HepG2 (cell line): ENCODE data around the gene COX10. TPM values are rescaled to one million over a fixed set of nuclear protein-coding genes. Genes with fewer than 3 reads are reported as not detected.

Experiments
- AHDC1 ChIP-seq: sonication (generic); formaldehyde crosslinking; IDR thresholded peaks from 2 replicates; pipeline ENCODE4 v1.5.1; 2020; ENCODE audit warnings: mild to moderate bottlenecking, missing genetic modification reagents, borderline replicate concordance
- BORCS8-MEF2B ChIP-seq: sonication (generic); formaldehyde crosslinking; IDR thresholded peaks from 2 replicates; pipeline ENCODE4 v1.8.0; 2022; ENCODE audit warnings: mild to moderate bottlenecking, missing genetic modification reagents
- FOXA3 ChIP-seq: IDR thresholded peaks from 2 replicates; pipeline ENCODE4 v1.6.1; 2016; ENCODE audit warnings: missing genetic modification reagents, missing compliant biosample characterization
- HDAC6 ChIP-seq: fragments of 200-600 bp; sonication (generic); IDR thresholded peaks from 2 replicates; pipeline ENCODE4 v1.7.0; 2017; ENCODE audit warnings: mild to moderate bottlenecking, antibody characterized with exemption, low read length, low read depth
- HOXA9 ChIP-seq: sonication (generic); formaldehyde crosslinking; IDR thresholded peaks from 2 replicates; pipeline ENCODE4 v1.8.1; 2022; ENCODE audit warnings: missing genetic modification reagents, mild to moderate bottlenecking, moderate library complexity, borderline replicate concordance
- KLF12 ChIP-seq: sonication (generic); formaldehyde crosslinking; IDR thresholded peaks from 2 replicates; pipeline ENCODE4 v1.4.0; 2020; ENCODE audit warnings: missing genetic modification reagents, borderline replicate concordance
- MAFK ChIP-seq, 2 experiments: IDR thresholded peaks in 1 of 2; conservative IDR thresholded peaks in 1 of 2; 2 replicates each; pipeline ENCODE4 v1.6.1; 2011; ENCODE audit warnings: improper control_type of control experiment in 2 of 2, low read length in 2 of 2
- MXD4 ChIP-seq: IDR thresholded peaks from 2 replicates; pipeline ENCODE4 v1.6.1; 2016; ENCODE audit warnings: mild to moderate bottlenecking, missing biosample characterization, missing genetic modification reagents
- MZF1 ChIP-seq: sonication (generic); formaldehyde crosslinking; IDR thresholded peaks from 2 replicates; pipeline ENCODE4 v1.8.1; 2023; ENCODE audit warnings: mild to moderate bottlenecking, missing genetic modification reagents, borderline replicate concordance
- NCOR1 ChIP-seq: fragments of 200-600 bp; sonication (generic); IDR thresholded peaks from 2 replicates; pipeline ENCODE4 v1.7.0; 2017; ENCODE audit warnings: antibody characterized with exemption, low read length, borderline replicate concordance
- NONO ChIP-seq, 2 experiments: fragments of 450-650 bp in 1 of 2; sonication (generic) in 1 of 2; formaldehyde crosslinking in 1 of 2; IDR thresholded peaks in 1 of 2; conservative IDR thresholded peaks in 1 of 2; 2 replicates each; pipeline versions ENCODE4 v1.6.1 to v1.8.0; 2017 to 2022; ENCODE audit warnings: mild to moderate bottlenecking in 1 of 2, missing genetic modification reagents in 1 of 2, moderate library complexity in 1 of 2
- NR2C2 ChIP-seq: sonication (generic); formaldehyde crosslinking; IDR thresholded peaks from 2 replicates; pipeline ENCODE4 v1.4.0; 2020; ENCODE audit warnings: missing genetic modification reagents, mild to moderate bottlenecking, moderate library complexity, borderline replicate concordance
- NR2F1 ChIP-seq, 2 experiments: fragments of 450-650 bp in 1 of 2; formaldehyde crosslinking in 1 of 2; IDR thresholded peaks; 2 replicates each; pipeline versions ENCODE4 v1.5.0 to v1.6.1; 2016 to 2020; ENCODE audit warnings: mild to moderate bottlenecking in 1 of 2, missing compliant biosample characterization in 1 of 2, missing genetic modification reagents in 1 of 2, moderate library complexity in 1 of 2
- PHF21A ChIP-seq: sonication (generic); formaldehyde crosslinking; IDR thresholded peaks from 2 replicates; pipeline ENCODE4 v1.5.0; 2020; ENCODE audit warnings: mild to moderate bottlenecking, missing genetic modification reagents
- SP2 ChIP-seq: sonication (generic); formaldehyde crosslinking; IDR thresholded peaks from 2 replicates; pipeline ENCODE4 v1.5.1; 2020; ENCODE audit warnings: mild to moderate bottlenecking, missing genetic modification reagents
- ZBTB4 ChIP-seq: sonication (generic); formaldehyde crosslinking; IDR thresholded peaks from 2 replicates; pipeline ENCODE4 v1.4.0; 2020; ENCODE audit warnings: missing genetic modification reagents, mild to moderate bottlenecking, borderline replicate concordance
- ZFP91 ChIP-seq: sonication (generic); formaldehyde crosslinking; IDR thresholded peaks from 2 replicates; pipeline ENCODE4 v1.9.0; 2022; ENCODE audit warnings: missing genetic modification reagents, mild to moderate bottlenecking, borderline replicate concordance
- ZNF138 ChIP-seq: sonication (generic); formaldehyde crosslinking; IDR thresholded peaks from 2 replicates; pipeline ENCODE4 v1.5.0; 2020; ENCODE audit warnings: mild to moderate bottlenecking, low read depth, missing genetic modification reagents
- ZNF260 ChIP-seq: sonication (generic); formaldehyde crosslinking; IDR thresholded peaks from 2 replicates; pipeline ENCODE4 v1.4.0; 2020; ENCODE audit warnings: missing genetic modification reagents, low read depth, mild to moderate bottlenecking, borderline replicate concordance
- polyA plus RNA-seq, 8 experiments: library from polyadenylated mRNA; depleted of rRNA in 3 of 8; stranded (reverse) in 7 of 8; unstranded in 1 of 8; fragments of >200 nt; fragmentation: Illumina TruSeq in 4 of 8; extraction: Trizol in 4 of 8; gene quantifications; 2 replicates each; pipeline versions ENCODE4 v1.2.1 to v1.2.3, GENCODE V29; 2011 to 2016; ENCODE audit warnings: low read depth in 4 of 8, missing spikeins in 1 of 8, mixed read lengths in 1 of 8; ENCODE audit not compliant: insufficient read depth in 1 of 8
- total RNA-seq, 5 experiments: library from RNA; depleted of rRNA; stranded (reverse); fragments of >200 nt; fragmentation: Illumina TruSeq; extraction: Trizol; gene quantifications; 2 replicates each; pipeline ENCODE4 v1.2.3, GENCODE V29; 2016; ENCODE audit warnings: low read depth in 1 of 5

COX10 gene
- total and polyA plus RNA-seq, 2 of the 13 experiments (the other 11 are each of a cell fraction or from before 2014, with no cell fraction given): 13.9 to 20.1 TPM

- TF ChIP-seq HOXA9: no peak
- TF ChIP-seq ZBTB4: no peak
- no peak for TF ChIP-seq ZFP91
- no peak for TF ChIP-seq NONO (IDR thresholded peaks at IDR 0.05)
- no peak for TF ChIP-seq NONO (CRISPR knock-in tag; conservative IDR thresholded peaks at IDR 0.05)
- no peak for TF ChIP-seq HDAC6
- TF ChIP-seq NR2F1 (CRISPR knock-in tag; IDR thresholded peaks at IDR 0.05): no peak
- TF ChIP-seq AHDC1 (CRISPR knock-in tag): peak; percentile 35; the same call in 1 of the 2 replicates
- no peak for TF ChIP-seq MZF1
- TF ChIP-seq KLF12 (CRISPR knock-in tag): no peak
- peak; percentile 70 for TF ChIP-seq PHF21A (CRISPR knock-in tag)
- TF ChIP-seq ZNF138 (CRISPR knock-in tag): no peak
- TF ChIP-seq ZNF260 (CRISPR knock-in tag): no peak
- no peak for TF ChIP-seq SP2 (CRISPR knock-in tag)
- no peak for TF ChIP-seq NR2C2 (CRISPR knock-in tag)
- TF ChIP-seq MXD4 (CRISPR knock-in tag): no peak
- TF ChIP-seq NCOR1: no peak
- TF ChIP-seq MAFK (conservative IDR thresholded peaks at IDR 0.05 in 1 of 2, IDR thresholded peaks at IDR 0.05 in 1 of 2; ENCODE audit: low read length in 2 of 2): 0 out of 4 replicates have a peak, but pooled peaks of 1 of the 2 experiments have one; percentile 16
- TF ChIP-seq FOXA3: peak; percentile 38; the same call in 1 of the 2 replicates
- TF ChIP-seq BORCS8-MEF2B: no peak
Measured at GRCh38 chr17:14156689-14157088, 87.4 kb downstream of the COX10 start (continued).
